C4-2B (cell line): ENCODE measurements around the gene AP2A2.

Source experiments
- ZFX ChIP-seq: fragments of 450-650 bp; IDR thresholded peaks from 2 replicates; pipeline ENCODE4 v1.6.1; 2017
- TF ChIP-seq, protein P1 (sequence below): fragments of 450-650 bp; conservative IDR thresholded peaks from 2 replicates; pipeline ENCODE4 v1.5.1; 2017; ENCODE audit warnings: mild to moderate bottlenecking

- TF ChIP-seq, protein P1, sequence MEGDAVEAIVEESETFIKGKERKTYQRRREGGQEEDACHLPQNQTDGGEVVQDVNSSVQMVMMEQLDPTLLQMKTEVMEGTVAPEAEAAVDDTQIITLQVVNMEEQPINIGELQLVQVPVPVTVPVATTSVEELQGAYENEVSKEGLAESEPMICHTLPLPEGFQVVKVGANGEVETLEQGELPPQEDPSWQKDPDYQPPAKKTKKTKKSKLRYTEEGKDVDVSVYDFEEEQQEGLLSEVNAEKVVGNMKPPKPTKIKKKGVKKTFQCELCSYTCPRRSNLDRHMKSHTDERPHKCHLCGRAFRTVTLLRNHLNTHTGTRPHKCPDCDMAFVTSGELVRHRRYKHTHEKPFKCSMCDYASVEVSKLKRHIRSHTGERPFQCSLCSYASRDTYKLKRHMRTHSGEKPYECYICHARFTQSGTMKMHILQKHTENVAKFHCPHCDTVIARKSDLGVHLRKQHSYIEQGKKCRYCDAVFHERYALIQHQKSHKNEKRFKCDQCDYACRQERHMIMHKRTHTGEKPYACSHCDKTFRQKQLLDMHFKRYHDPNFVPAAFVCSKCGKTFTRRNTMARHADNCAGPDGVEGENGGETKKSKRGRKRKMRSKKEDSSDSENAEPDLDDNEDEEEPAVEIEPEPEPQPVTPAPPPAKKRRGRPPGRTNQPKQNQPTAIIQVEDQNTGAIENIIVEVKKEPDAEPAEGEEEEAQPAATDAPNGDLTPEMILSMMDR, result no peak
- no peak for TF ChIP-seq ZFX
Measured at GRCh38 chr11:971731-972365, 46.2 kb downstream of the AP2A2 start.
